ENCODE data around the gene TTC31. TPM values are rescaled to one million over a fixed set of nuclear protein-coding genes. Genes with fewer than 3 reads are reported as not detected.
"Not testable (repeated sequence)": the region's sequence is repeated elsewhere in the genome, so short reads cannot be mapped to it uniquely, and the experiment has no call there.

TTC31 gene
- total RNA-seq, 2 experiments from 2014 or later, result 39.4 to 48.8 TPM

DNA sequence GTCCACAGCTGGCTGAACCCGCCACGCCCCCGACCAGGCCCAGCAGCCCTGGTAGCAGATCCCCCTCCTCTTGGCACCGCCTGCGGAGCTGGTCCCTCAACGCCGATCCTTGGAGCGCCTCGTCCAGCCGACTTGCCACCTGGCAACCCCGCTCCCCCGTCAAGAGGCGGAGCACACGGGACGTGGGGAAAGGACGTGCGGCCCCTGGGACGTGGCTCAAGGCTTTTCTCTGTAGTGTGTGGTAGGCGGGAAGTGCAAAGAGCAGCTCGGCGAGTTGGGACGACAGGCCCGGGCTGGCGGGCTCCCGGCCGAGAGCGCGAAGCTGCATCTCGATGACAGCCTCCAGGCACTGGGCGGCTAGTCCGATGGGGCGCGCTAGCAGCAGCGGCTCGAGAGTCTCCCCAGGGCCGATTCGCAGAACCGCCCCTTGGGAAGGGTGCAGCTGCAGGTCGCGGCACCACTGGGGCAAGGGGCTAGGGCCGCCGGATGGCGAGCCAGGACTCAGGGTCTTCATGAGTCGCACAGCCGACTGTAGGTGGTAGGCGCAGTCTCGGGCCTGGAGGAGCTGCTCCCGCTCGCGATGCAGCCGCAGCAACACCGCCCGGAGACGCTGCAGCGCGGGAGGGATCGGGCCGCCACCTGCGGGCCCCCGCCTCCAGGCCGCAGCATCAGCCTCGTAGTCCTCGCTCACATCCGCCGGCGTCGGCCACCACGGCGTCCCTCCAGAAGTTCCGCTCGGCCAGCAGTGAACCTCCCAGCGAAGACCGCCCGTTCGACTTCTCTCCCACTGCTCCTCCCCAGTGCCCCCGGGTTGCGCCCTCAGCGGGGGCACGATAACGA lies 700 bp upstream of the TTC31 start:
- Mint-ChIP-seq H3K4me1 (peaks cover 48% of the 10 kb centered on the region), H3K4me3 (peak overlapping the region; percentile 97), H3K9me3 (ENCODE audit: low read depth) (no peaks in the 10 kb centered on the region), H3K27me3 (no peaks in the 10 kb centered on the region), H3K36me3 (peaks cover 33% of the 10 kb centered on the region), H3K27ac (peak overlapping the region; percentile 100)
- ATAC-seq (peak; percentile 52), DNase-seq (peak; percentile 77)
- CTCF ChIA-PET, result interaction anchor here (0.8 to 5.2 kb wide), 28 partner anchors 9 to 232 kb away, joined by 3 to 79 read pairs (median 6); partner anchors contain the start of genes AUP1, DQX1, HTRA2 and INO80B

DNA sequence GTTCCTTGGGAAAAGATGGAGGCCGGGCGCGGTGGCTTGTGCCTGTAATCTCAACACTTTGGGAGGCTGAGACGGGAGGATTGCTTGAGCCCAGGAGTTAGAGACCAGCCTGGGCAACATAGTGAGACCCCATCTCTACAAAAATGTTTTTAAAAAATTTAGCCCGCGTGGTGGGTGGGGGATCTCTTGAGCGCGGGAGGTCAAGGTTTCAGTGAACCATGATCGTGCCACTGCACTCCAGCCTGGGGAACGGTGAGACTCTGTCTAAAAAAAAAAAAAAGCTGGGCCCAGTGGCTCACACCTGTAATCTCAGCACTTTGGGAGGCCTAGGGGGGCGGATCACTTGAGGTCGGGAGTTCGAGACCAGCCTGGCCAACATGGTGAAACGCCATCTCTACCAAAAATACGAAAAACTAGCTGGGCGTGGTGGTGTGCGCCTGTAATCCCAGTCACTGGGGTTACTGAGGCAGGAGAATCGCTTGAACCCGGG lies 839 bp downstream of the TTC31 start:
- CTCF ChIA-PET, result interaction anchor here (0.6 to 5.2 kb wide), 22 partner anchors 8 to 148 kb away, joined by 3 to 79 read pairs (median 10); partner anchors contain the start of genes AUP1, HTRA2, INO80B and MOGS
- Mint-ChIP-seq H3K36me3 (peaks cover 28% of the 10 kb centered on the region), H3K4me1 (peaks cover 44% of the 10 kb centered on the region), H3K27ac (peak overlapping the region; percentile 100), H3K4me3 (peak overlapping the region; percentile 97)
- DNase-seq; H3K27me3 Mint-ChIP-seq; ATAC-seq; H3K9me3 Mint-ChIP-seq (ENCODE audit: low read depth): not testable (repeated sequence)

- H3K27ac Mint-ChIP-seq, result no peak overlapping the region
Measured at GRCh38 chr2:74486141-74486540, 3.3 kb downstream of the TTC31 start.

GRCh38 chr2:74488643-74489481 lies 6.0 kb downstream of the TTC31 start:
- Mint-ChIP-seq H3K4me3 (no peak overlapping the region), H3K4me1 (peaks cover 13% of the 10 kb centered on the region), H3K36me3 (peaks cover 28% of the 10 kb centered on the region), H3K27ac (no peak overlapping the region), H3K27me3 (no peaks in the 10 kb centered on the region), H3K9me3 (ENCODE audit: low read depth) (no peaks in the 10 kb centered on the region)
- DNase-seq (no peak), ATAC-seq (no peak)
- CTCF ChIA-PET, result interaction anchor here (1.0 to 1.4 kb wide), 3 partner anchors 43 to 85 kb away, joined by 3 to 5 read pairs (median 3); no protein-coding TSS in a partner anchor

More at GRCh38 chr2:74486141-74486540, 3.3 kb downstream of the TTC31 start:
- CTCF ChIA-PET, result interaction anchor here (0.7 kb wide), 1 partner anchor 1239 kb away, joined by 3 read pairs; no protein-coding TSS in a partner anchor
- Mint-ChIP-seq H3K36me3 (peaks cover 22% of the 10 kb centered on the region), H3K4me3 (no peak overlapping the region), H3K4me1 (peaks cover 25% of the 10 kb centered on the region), H3K27me3 (no peaks in the 10 kb centered on the region), H3K9me3 (ENCODE audit: low read depth) (no peaks in the 10 kb centered on the region)
- ATAC-seq (no peak), DNase-seq (no peak)

GRCh38 chr2:74489906-74490305 lies 7.0 kb downstream of the TTC31 start:
- no peak overlapping the region for H3K4me3 Mint-ChIP-seq
- H3K27ac Mint-ChIP-seq, result no peak overlapping the region
- no peak for DNase-seq
- H3K9me3 Mint-ChIP-seq (ENCODE audit: low read depth), result no peaks in the 10 kb centered on the region
- peaks cover 7% of the 10 kb centered on the region for H3K4me1 Mint-ChIP-seq
- ATAC-seq, result no peak
- CTCF ChIA-PET, result interaction anchor here (1.1 to 1.4 kb wide), 2 partner anchors 13 to 42 kb away, joined by 4 to 5 read pairs; no protein-coding TSS in a partner anchor
- H3K27me3 Mint-ChIP-seq, result no peaks in the 10 kb centered on the region
- H3K36me3 Mint-ChIP-seq, result peaks cover 26% of the 10 kb centered on the region

DNA sequence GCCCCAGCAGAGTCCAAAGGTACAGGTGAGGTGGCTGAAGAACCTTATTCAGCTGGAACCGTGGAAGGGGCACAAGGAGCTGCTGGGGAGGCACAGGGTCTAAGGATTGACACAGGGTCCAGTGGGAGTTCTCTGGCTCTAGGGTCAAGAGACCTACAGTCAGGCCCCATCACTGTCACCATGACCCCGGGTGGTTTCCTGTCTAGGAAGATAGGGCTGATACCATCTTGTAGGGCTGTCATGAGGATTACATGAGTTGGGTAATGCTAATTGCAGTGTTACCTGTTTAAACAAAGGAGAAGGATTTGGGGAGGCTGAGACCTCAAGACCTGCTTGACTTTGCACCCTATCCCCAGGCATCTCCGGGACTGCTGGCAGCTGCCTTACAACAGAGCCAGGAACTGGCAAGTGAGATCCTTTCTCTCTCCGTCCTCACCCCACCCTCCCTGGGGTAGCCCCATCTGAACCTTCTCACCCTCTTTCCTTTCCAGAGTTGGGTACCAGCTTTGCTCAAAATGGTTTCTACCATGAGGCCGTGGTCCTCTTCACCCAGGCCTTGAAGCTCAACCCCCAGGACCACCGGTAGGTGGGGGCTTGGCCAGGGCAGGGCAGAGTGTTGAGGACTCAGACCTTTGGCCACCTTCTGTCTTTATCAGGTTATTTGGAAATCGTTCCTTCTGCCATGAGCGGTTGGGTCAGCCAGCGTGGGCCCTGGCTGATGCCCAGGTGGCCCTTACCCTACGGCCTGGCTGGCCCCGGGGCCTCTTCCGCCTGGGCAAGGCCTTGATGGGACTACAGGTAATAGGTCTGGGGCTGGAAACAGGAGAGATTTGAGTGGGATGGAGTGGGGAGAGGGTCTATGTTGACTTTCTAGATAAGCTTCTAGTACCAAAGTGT lies 9.0 kb downstream of the TTC31 start:
- ATAC-seq (no peak), DNase-seq (no peak)
- Mint-ChIP-seq H3K9me3 (ENCODE audit: low read depth) (no peaks in the 10 kb centered on the region), H3K4me1 (peaks cover 1% of the 10 kb centered on the region), H3K36me3 (peaks cover 16% of the 10 kb centered on the region), H3K27ac (no peak overlapping the region), H3K27me3 (no peaks in the 10 kb centered on the region), H3K4me3 (no peak overlapping the region)
- CTCF ChIA-PET, result interaction anchor here (1.3 kb wide), 1 partner anchor 9 kb away, joined by 5 read pairs; the partner anchor contains the start of genes CCDC142 and TTC31

DNA sequence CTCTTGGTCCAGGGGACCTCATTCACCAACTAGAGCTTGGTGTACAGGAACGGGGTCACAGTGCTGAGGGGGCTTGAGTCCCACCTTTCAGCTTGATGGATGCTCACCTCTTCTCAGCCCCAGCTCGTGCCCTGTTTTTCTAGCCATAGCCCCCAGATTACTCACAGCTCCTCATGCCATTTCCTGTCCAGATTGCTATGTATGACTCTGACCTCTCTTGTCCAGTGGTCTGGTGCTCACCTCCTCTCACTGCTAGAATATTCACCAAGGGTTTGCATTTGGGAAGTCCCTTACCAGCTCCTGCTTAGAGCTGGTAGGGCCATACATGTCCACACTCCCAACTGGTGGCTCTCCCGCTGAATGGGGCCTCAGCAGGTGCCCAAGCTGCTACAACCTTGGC lies 10.7 kb downstream of the TTC31 start:
- Mint-ChIP-seq H3K4me3 (no peak overlapping the region), H3K4me1 (peaks cover 11% of the 10 kb centered on the region), H3K9me3 (ENCODE audit: low read depth) (no peaks in the 10 kb centered on the region), H3K36me3 (peaks cover 14% of the 10 kb centered on the region), H3K27me3 (peaks cover 10% of the 10 kb centered on the region), H3K27ac (no peak overlapping the region)
- no peak for ATAC-seq
- DNase-seq, result no peak
- CTCF ChIA-PET, result interaction anchor here (0.6 to 1.7 kb wide), 4 partner anchors 10 to 43 kb away, joined by 3 to 14 read pairs (median 5); partner anchors contain the start of genes CCDC142, PCGF1 and TTC31

DNA sequence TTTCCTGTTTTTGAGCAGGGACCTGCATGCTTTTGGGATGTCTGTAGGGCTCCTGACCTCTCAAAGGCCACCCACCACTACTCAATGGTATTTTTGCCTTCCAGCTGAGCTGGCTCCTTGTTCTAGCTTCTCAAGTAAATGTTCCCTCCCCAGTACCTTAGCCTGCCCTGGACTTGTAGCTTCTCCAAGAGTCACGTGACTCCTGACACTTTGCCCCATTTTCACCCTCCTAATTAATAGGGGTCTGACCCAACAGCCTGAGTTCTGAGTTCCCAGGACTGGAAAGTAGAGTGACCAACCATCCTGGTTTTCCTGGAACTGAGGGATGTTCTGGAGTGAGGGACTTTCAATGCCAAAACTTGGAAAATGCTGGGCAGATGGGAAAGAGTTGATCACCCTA lies 12.6 kb downstream of the TTC31 start:
- CTCF ChIA-PET, result interaction anchor here (1.4 to 4.1 kb wide), 2 partner anchors 13 to 37 kb away, joined by 3 to 25 read pairs; partner anchors contain the start of genes CCDC142 and TTC31
- no peak for ATAC-seq

GRCh38 chr2:74496997-74497776 lies 14.3 kb downstream of the TTC31 start:
- CTCF ChIA-PET, result interaction anchor here (4.1 kb wide), 1 partner anchor 15 kb away, joined by 25 read pairs; the partner anchor contains the start of genes CCDC142 and TTC31
- Mint-ChIP-seq H3K27ac (no peak overlapping the region), H3K36me3 (peaks cover 2% of the 10 kb centered on the region), H3K4me1 (peaks cover 23% of the 10 kb centered on the region), H3K27me3 (peaks cover 40% of the 10 kb centered on the region), H3K4me3 (peak overlapping the region; percentile 84), H3K9me3 (ENCODE audit: low read depth) (no peaks in the 10 kb centered on the region)
- ATAC-seq (no peak), DNase-seq (no peak)

More for the DNA sequence above, 12.6 kb downstream of the TTC31 start:
- Mint-ChIP-seq H3K27me3 (peaks cover 26% of the 10 kb centered on the region), H3K4me3 (no peak overlapping the region), H3K27ac (no peak overlapping the region), H3K4me1 (peaks cover 20% of the 10 kb centered on the region), H3K9me3 (ENCODE audit: low read depth) (no peaks in the 10 kb centered on the region), H3K36me3 (peaks cover 12% of the 10 kb centered on the region)
- no peak for DNase-seq

- H3K36me3 Mint-ChIP-seq, result no peaks in the 10 kb centered on the region
- DNase-seq (peak; percentile 58), ATAC-seq (peak; percentile 59)
- CTCF ChIA-PET, result interaction anchor here (0.6 to 4.1 kb wide), 2 partner anchors 15 to 90 kb away, joined by 3 to 25 read pairs; partner anchors contain the start of genes CCDC142 and TTC31
- H3K4me3 Mint-ChIP-seq, result peak overlapping the region; percentile 84
- no peaks in the 10 kb centered on the region for H3K9me3 Mint-ChIP-seq (ENCODE audit: low read depth)
- H3K27me3 Mint-ChIP-seq, result peaks cover 46% of the 10 kb centered on the region
- peak overlapping the region; percentile 80 for H3K27ac Mint-ChIP-seq
- peaks cover 29% of the 10 kb centered on the region for H3K4me1 Mint-ChIP-seq
Measured at GRCh38 chr2:74497777-74498499, 15.1 kb downstream of the TTC31 start.
